Natural killer cell (primary cell): ENCODE results near the gene RGMA. TPM values are rescaled to one million over a fixed set of nuclear protein-coding genes. Genes with fewer than 3 reads are reported as not detected.

ENCODE experiments used
- ATAC-seq, 3 donors: fragments of 150-1000 bp in 2 of 3; fragments of 200-7000 bp in 1 of 3; cut with Tn5 transposase; 1 replicate in 1 of 3; 2 replicates in 2 of 3; pipeline ENCODE4 v1.10.0; 2021; ENCODE audit warnings: mild to moderate bottlenecking in 2 of 3, moderate library complexity in 2 of 3
- DNase-seq, 2 donors: peaks; one replicate each; pipeline versions ENCODE4 v3.0.0 to v3.0.0-alpha.2; 2013 to 2021; ENCODE audit warnings: mixed read lengths in 1 of 2
- H3K27ac ChIP-seq: one replicate; pipeline ENCODE4 v1.5.1; 2013; ENCODE audit warnings: mild to moderate bottlenecking, low read length
- H3K27me3 ChIP-seq: one replicate; pipeline ENCODE4 v1.6.1; 2013; ENCODE audit warnings: low read length; ENCODE audit not compliant: control insufficient read depth, insufficient read depth
- H3K36me3 ChIP-seq: one replicate; pipeline ENCODE4 v1.6.1; 2013; ENCODE audit warnings: low read length; ENCODE audit not compliant: control insufficient read depth, insufficient read depth
- H3K4me1 ChIP-seq: one replicate; pipeline ENCODE4 v1.6.1; 2013; ENCODE audit warnings: low read length; ENCODE audit not compliant: control insufficient read depth, insufficient read depth
- H3K4me3 ChIP-seq: one replicate; pipeline ENCODE4 v1.5.1; 2013; ENCODE audit warnings: low read length
- H3K9me3 ChIP-seq: one replicate; pipeline ENCODE4 v1.6.1; 2013; ENCODE audit warnings: low read length; ENCODE audit not compliant: control insufficient read depth, insufficient read depth
- H3K27ac Mint-ChIP-seq, 2 donors: one replicate each; pipeline ENCODE4 v1.8.0; 2022; ENCODE audit warnings: mild to moderate bottlenecking in 2 of 2, mixed read lengths in 2 of 2, moderate library complexity in 1 of 2
- H3K27me3 Mint-ChIP-seq, 2 donors: one replicate each; pipeline ENCODE4 v1.8.0; 2022; ENCODE audit warnings: low read depth in 2 of 2, mixed read lengths in 2 of 2
- H3K36me3 Mint-ChIP-seq: one replicate; pipeline ENCODE4 v1.8.0; 2022; ENCODE audit warnings: mixed read lengths
- H3K4me1 Mint-ChIP-seq, 2 donors: one replicate each; pipeline ENCODE4 v1.8.0; 2022; ENCODE audit warnings: mixed read lengths in 2 of 2
- H3K4me3 Mint-ChIP-seq: one replicate; pipeline ENCODE4 v1.8.0; 2022; ENCODE audit warnings: mild to moderate bottlenecking, moderate library complexity, mixed read lengths
- H3K9me3 Mint-ChIP-seq, 2 donors: one replicate each; pipeline ENCODE4 v1.8.0; 2022; ENCODE audit warnings: mixed read lengths in 2 of 2
- WGBS: methylation state at CpG from one replicate; pipeline ENCODE4 v1.1.7; 2013; ENCODE audit warnings: missing lambda C conversion rate; ENCODE audit not compliant: insufficient coverage; 5-methylcytosine and 5-hydroxymethylcytosine counted together
- intact Hi-C: fragments of 100-400 bp; cut with micrococcal nuclease; formaldehyde crosslinking; loops from one replicate; pipeline ENCODE4 v1.14.2; 2022
- total RNA-seq, 4 donors: library from RNA; stranded (reverse); fragments of 120-200 nt in 1 of 4; gene quantifications; one replicate each; pipeline versions ENCODE4 v1.2.3 to v1.2.4, GENCODE V29; 2013 to 2022
- TF ChIP-seq, protein P1 (sequence below): fragments of 200-600 bp; IDR thresholded peaks from one replicate; pipeline ENCODE4 v1.8.0; 2022; ENCODE audit warnings: antibody characterized with exemption

Gene RGMA
- total RNA-seq, 3 donors from 2014 or later (not counting 1 experiment from before 2014, with no cell fraction given): not detected

DNA sequence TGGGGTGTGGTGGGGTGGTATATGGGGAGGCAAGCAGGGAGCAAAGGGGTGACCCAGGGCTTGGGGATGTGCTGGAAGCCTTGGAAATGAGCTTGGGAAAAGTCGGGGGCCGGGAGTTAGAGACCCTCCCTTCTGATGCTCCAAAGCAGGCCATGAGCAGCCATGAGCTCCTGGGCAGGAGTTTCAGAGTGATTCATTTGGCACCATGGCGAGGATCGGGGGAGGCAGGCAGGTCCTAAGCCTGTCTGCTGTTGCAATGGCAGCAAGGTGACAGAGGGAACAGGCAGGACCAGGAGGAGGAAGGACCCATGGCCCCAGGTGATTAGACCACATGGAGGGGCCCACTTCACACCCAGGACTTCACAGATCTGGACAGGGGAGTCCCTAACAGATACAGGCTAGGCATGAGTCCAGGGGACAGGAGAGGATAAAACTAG is 21.3 kb downstream of the RGMA start:
- Mint-ChIP-seq H3K9me3 (no peaks in the 10 kb centered on the region), H3K27ac (no peak overlapping the region), H3K4me3 (no peak overlapping the region), H3K27me3 (peaks cover 29 to 44% of the 10 kb centered on the region in 2 donors), H3K4me1 (peaks cover 8 to 12% of the 10 kb centered on the region in 2 donors), H3K36me3 (peaks cover 6% of the 10 kb centered on the region)
- no peak overlapping the region for H3K27ac ChIP-seq
- ATAC-seq: no peak
- H3K27me3 ChIP-seq: peaks cover 15% of the 10 kb centered on the region
- no peak overlapping the region for H3K4me3 ChIP-seq
- no peaks in the 10 kb centered on the region for H3K9me3 ChIP-seq
- DNase-seq: no peak
- TF ChIP-seq, protein P1, sequence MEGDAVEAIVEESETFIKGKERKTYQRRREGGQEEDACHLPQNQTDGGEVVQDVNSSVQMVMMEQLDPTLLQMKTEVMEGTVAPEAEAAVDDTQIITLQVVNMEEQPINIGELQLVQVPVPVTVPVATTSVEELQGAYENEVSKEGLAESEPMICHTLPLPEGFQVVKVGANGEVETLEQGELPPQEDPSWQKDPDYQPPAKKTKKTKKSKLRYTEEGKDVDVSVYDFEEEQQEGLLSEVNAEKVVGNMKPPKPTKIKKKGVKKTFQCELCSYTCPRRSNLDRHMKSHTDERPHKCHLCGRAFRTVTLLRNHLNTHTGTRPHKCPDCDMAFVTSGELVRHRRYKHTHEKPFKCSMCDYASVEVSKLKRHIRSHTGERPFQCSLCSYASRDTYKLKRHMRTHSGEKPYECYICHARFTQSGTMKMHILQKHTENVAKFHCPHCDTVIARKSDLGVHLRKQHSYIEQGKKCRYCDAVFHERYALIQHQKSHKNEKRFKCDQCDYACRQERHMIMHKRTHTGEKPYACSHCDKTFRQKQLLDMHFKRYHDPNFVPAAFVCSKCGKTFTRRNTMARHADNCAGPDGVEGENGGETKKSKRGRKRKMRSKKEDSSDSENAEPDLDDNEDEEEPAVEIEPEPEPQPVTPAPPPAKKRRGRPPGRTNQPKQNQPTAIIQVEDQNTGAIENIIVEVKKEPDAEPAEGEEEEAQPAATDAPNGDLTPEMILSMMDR: no peak
- H3K36me3 ChIP-seq: no peaks in the 10 kb centered on the region
- H3K4me1 ChIP-seq: peaks cover 9% of the 10 kb centered on the region
- intact Hi-C loops: no loop called here
- WGBS: 88% methylated on average over 4 of the region's 4 CpGs

DNA sequence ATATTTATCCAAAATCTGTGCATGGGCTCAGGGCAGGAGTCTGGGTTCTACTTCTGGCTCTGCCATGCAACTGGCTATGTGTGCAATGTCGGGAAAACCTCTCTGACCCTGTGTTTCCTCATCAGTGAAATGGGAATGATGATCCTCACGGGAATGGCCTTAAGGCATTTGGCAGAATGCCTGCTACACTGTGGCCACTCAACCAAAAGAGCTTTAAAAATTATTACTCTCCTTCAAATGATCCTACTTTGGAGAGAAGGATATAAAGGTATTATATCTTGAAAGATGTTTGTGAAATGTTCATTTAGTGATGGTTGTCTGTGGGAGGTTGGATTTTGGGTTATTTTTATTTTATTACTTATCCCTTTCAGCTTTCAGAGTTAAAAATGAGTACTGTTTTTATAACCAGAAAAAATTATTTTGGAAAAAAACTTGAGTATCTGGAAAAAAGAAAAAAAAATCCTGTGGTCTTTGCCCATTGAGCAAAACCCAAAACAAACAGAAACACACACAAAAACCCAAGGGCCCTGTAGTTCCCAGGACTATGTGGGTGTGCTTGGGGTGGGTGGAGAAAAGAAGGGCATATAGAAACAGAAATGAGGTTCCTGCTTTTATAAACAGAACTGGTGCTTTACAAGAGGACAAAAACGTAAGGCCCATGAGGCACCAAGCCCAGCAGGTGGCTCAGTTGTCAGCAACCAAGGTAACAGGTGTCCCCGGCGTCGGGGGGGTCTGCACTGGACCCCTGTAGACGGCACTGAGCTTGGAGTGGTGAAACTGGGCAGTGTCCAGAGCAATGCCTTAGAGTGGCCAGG is 22.0 kb downstream of the RGMA start:
- intact Hi-C loops: no loop called here
- peaks cover 3% of the 10 kb centered on the region for H3K4me1 ChIP-seq
- WGBS: 75% methylated on average over 7 of the region's 7 CpGs
- Mint-ChIP-seq H3K4me1 (peaks cover 4 to 6% of the 10 kb centered on the region in 2 donors), H3K9me3 (no peaks in the 10 kb centered on the region), H3K27ac (no peak overlapping the region), H3K4me3 (no peak overlapping the region), H3K36me3 (peaks cover 5% of the 10 kb centered on the region), H3K27me3 (peaks cover 26 to 41% of the 10 kb centered on the region in 2 donors)
- H3K36me3 ChIP-seq: no peaks in the 10 kb centered on the region
- no peak overlapping the region for H3K4me3 ChIP-seq
- TF ChIP-seq, protein P1: no peak
- no peak for ATAC-seq
- no peak overlapping the region for H3K27ac ChIP-seq
- H3K9me3 ChIP-seq: no peaks in the 10 kb centered on the region
- DNase-seq: no peak
- peaks cover 8% of the 10 kb centered on the region for H3K27me3 ChIP-seq

DNA sequence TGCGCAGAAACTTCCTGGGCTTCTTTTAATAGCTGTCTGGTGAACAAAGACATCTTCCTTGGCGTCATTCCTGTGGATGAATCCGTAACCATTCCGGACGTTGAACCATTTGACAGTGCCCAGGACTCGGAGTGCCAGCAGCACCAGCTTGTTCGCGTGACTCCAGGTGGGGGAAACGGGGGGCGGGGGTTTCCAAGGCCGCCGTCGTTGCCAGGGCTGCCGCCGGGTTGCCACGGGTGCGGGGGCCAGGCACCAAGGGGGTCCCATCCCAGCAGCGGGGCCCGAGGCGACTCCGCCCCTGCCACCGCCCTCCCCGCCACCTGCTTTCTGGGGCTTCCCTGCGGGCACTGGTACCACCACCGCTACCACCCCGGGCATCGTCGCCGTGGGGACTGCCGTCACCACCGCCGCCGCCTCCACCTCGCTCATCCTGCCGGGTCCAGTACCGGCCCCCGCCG is 22.8 kb downstream of the RGMA start:
- H3K4me3 Mint-ChIP-seq: no peak overlapping the region
- peaks cover 18 to 33% of the 10 kb centered on the region in 2 donors for H3K27me3 Mint-ChIP-seq
- no peaks in the 10 kb centered on the region for H3K36me3 Mint-ChIP-seq
- ATAC-seq: no peak
- no peak overlapping the region for H3K4me3 ChIP-seq
- H3K27me3 ChIP-seq: peaks cover 2% of the 10 kb centered on the region
- H3K27ac ChIP-seq: no peak overlapping the region
- H3K9me3 ChIP-seq: no peaks in the 10 kb centered on the region
- H3K4me1 Mint-ChIP-seq: no peaks in the 10 kb centered on the region
- TF ChIP-seq, protein P1: no peak
- H3K9me3 Mint-ChIP-seq: no peaks in the 10 kb centered on the region
- no peak overlapping the region for H3K27ac Mint-ChIP-seq
- H3K36me3 ChIP-seq: no peaks in the 10 kb centered on the region
- 96% methylated on average over 38 of the region's 38 CpGs for WGBS
- no peak for DNase-seq
- no peaks in the 10 kb centered on the region for H3K4me1 ChIP-seq
- intact Hi-C loops: no loop called here
